GM23338 (cell line): ENCODE data around the gene SERPINB8. TPM values are rescaled to one million over a fixed set of nuclear protein-coding genes. Genes with fewer than 3 reads are reported as not detected.

Source experiments
- ATAC-seq: fragments of 200-7000 bp; cut with Tn5 transposase; 3 replicates; pipeline ENCODE4 v1.9.1; 2020
- DNase-seq: peaks from one replicate; pipeline ENCODE4 v3.0.0-alpha.2; 2015; ENCODE audit warnings: low spot score
- H2AFZ ChIP-seq: fragments of 200-600 bp; sonication (generic); 2 replicates; pipeline ENCODE4 v1.8.0; 2016; ENCODE audit warnings: antibody characterized with exemption, mild to moderate bottlenecking, moderate library complexity
- H3F3A ChIP-seq: fragments of 200-600 bp; sonication (generic); replicated peaks from 2 replicates; pipeline ENCODE4 v1.8.0; 2017; ENCODE audit warnings: antibody characterized with exemption, mixed run types, low read depth
- H3K27ac ChIP-seq: fragments of 200-600 bp; sonication (generic); 2 replicates; pipeline ENCODE4 v1.6.1; 2016; ENCODE audit warnings: low read depth
- H3K27me3 ChIP-seq: fragments of 200-600 bp; sonication (generic); 2 replicates; pipeline ENCODE4 v1.8.0; 2016; ENCODE audit warnings: mild to moderate bottlenecking, mixed run types, moderate library complexity; ENCODE audit not compliant: insufficient read depth
- H3K36me3 ChIP-seq: fragments of 200-600 bp; sonication (generic); 2 replicates; pipeline ENCODE4 v1.8.0; 2016; ENCODE audit warnings: mild to moderate bottlenecking; ENCODE audit not compliant: insufficient read depth
- H3K4me1 ChIP-seq: fragments of 200-600 bp; sonication (generic); 2 replicates; pipeline ENCODE4 v1.8.0; 2016; ENCODE audit warnings: mild to moderate bottlenecking, moderate library complexity; ENCODE audit not compliant: insufficient read depth
- H3K4me2 ChIP-seq: fragments of 200-600 bp; sonication (generic); 2 replicates; pipeline ENCODE4 v1.7.1; 2017; ENCODE audit warnings: mixed run types
- H3K4me3 ChIP-seq: fragments of 200-600 bp; sonication (generic); 2 replicates; pipeline ENCODE4 v1.6.1; 2016; ENCODE audit warnings: mixed run types
- H3K79me2 ChIP-seq: fragments of 200-600 bp; sonication (generic); replicated peaks from 2 replicates; pipeline ENCODE4 v1.8.0; 2017; ENCODE audit warnings: mild to moderate bottlenecking; ENCODE audit not compliant: insufficient read depth
- H3K9me2 ChIP-seq: fragments of 200-600 bp; sonication (generic); 2 replicates; pipeline ENCODE4 v1.8.0; 2017; ENCODE audit not compliant: insufficient read depth
- H4K20me1 ChIP-seq: fragments of 200-600 bp; sonication (generic); replicated peaks from 2 replicates; pipeline ENCODE4 v1.8.0; 2017; ENCODE audit warnings: mild to moderate bottlenecking; ENCODE audit not compliant: insufficient read depth
- H3K27ac Mint-ChIP-seq: 2 replicates; pipeline ENCODE4 v1.8.0; 2020; ENCODE audit warnings: inconsistent platforms, mild to moderate bottlenecking, moderate library complexity, mixed read lengths
- H3K27me3 Mint-ChIP-seq: 3 replicates; pipeline ENCODE4 v1.8.0; 2022; ENCODE audit warnings: low read depth, mild to moderate bottlenecking, moderate library complexity, mixed read lengths, inconsistent platforms; ENCODE audit not compliant: insufficient read depth, poor library complexity
- H3K36me3 Mint-ChIP-seq: 3 replicates; pipeline ENCODE4 v1.8.0; 2021; ENCODE audit warnings: low read depth, mild to moderate bottlenecking, inconsistent platforms, moderate library complexity, mixed read lengths
- H3K4me1 Mint-ChIP-seq: 3 replicates; pipeline ENCODE4 v1.8.0; 2020; ENCODE audit warnings: mild to moderate bottlenecking, inconsistent platforms, mixed read lengths
- H3K4me3 Mint-ChIP-seq: 3 replicates; pipeline ENCODE4 v1.8.0; 2021; ENCODE audit warnings: moderate library complexity, mild to moderate bottlenecking, inconsistent platforms, mixed read lengths
- H3K9me3 Mint-ChIP-seq: 3 replicates; pipeline ENCODE4 v1.8.0; 2020; ENCODE audit warnings: moderate library complexity, mild to moderate bottlenecking, inconsistent platforms, mixed read lengths
- CREB1 ChIP-seq: fragments of 250-450 bp; sonication (Bioruptor Pico); IDR thresholded peaks from 2 replicates; pipeline ENCODE4 v1.5.0; 2020; ENCODE audit warnings: low read depth, mild to moderate bottlenecking, moderate library complexity
- EZH2 ChIP-seq: fragments of 200-600 bp; sonication (generic); IDR thresholded peaks from one replicate; pipeline ENCODE4 v1.8.0; 2017; ENCODE audit warnings: antibody characterized with exemption, mild to moderate bottlenecking, low read depth; ENCODE audit not compliant: unreplicated experiment
- EZH2phosphoT487 ChIP-seq: fragments of 200-600 bp; sonication (generic); IDR thresholded peaks from one replicate; pipeline ENCODE4 v1.8.1; 2018; ENCODE audit warnings: antibody characterized with exemption; ENCODE audit not compliant: unreplicated experiment
- JUNB ChIP-seq: IDR thresholded peaks from one replicate; pipeline ENCODE4 v1.6.1; 2016; ENCODE audit warnings: antibody characterized with exemption; ENCODE audit not compliant: unreplicated experiment
- NANOG ChIP-seq: IDR thresholded peaks from 2 replicates; pipeline ENCODE4 v1.6.1; 2016; ENCODE audit warnings: antibody characterized with exemption, borderline replicate concordance
- POLR2AphosphoS5 ChIP-seq: IDR thresholded peaks from 2 replicates; pipeline ENCODE4 v1.6.1; 2016; ENCODE audit warnings: antibody characterized with exemption, low read depth
- STAT1 ChIP-seq: IDR thresholded peaks from one replicate; pipeline ENCODE4 v1.6.1; 2016; ENCODE audit warnings: antibody characterized with exemption; ENCODE audit not compliant: unreplicated experiment
- ZNF114 ChIP-seq: fragments of 250-450 bp; sonication (Bioruptor Pico); IDR thresholded peaks from 2 replicates; pipeline ENCODE4 v1.5.0; 2020; ENCODE audit warnings: mild to moderate bottlenecking, moderate library complexity
- ZNF331 ChIP-seq: fragments of 250-450 bp; sonication (Bioruptor Pico); IDR thresholded peaks from 2 replicates; pipeline ENCODE4 v1.5.0; 2020; ENCODE audit warnings: low read depth, mild to moderate bottlenecking, moderate library complexity
- polyA plus RNA-seq: library from polyadenylated mRNA; unstranded; fragments of >200 nt; fragmentation: Nextera tagmentation; extraction: Ambion mirVana; gene quantifications from 2 replicates; pipeline ENCODE4 v1.2.1, GENCODE V29; 2016
- total RNA-seq: library from RNA; depleted of rRNA; stranded (reverse); fragments of >200 nt; shearing (Covaris generic); gene quantifications from 2 replicates; pipeline ENCODE4 v1.2.3, GENCODE V29; 2014
- TF ChIP-seq, protein P1 (sequence below): IDR thresholded peaks from one replicate; pipeline ENCODE4 v1.6.1; 2018; ENCODE audit warnings: antibody characterized with exemption; ENCODE audit not compliant: unreplicated experiment
- TF ChIP-seq, protein P2 (sequence below): IDR thresholded peaks from 2 replicates; pipeline ENCODE4 v1.6.1; 2016; ENCODE audit warnings: antibody characterized with exemption
- TF ChIP-seq, protein P3 (sequence below): fragments of 250-450 bp; sonication (Bioruptor Pico); IDR thresholded peaks from 2 replicates; pipeline ENCODE4 v1.5.0; 2020; ENCODE audit warnings: mild to moderate bottlenecking, moderate library complexity
- TF ChIP-seq, protein P4 (sequence below), 2 experiments: fragments of 200-600 bp in 1 of 2; sonication (generic) in 1 of 2; conservative IDR thresholded peaks; 2 replicates each; pipeline versions ENCODE4 v1.5.1 to v1.6.1; 2016 to 2017; ENCODE audit warnings: antibody characterized with exemption in 2 of 2, low read depth in 2 of 2, mild to moderate bottlenecking in 2 of 2, moderate library complexity in 1 of 2

The SERPINB8 gene
- total and polyA plus RNA-seq, 2 experiments from 2014 or later, result 0.50 to 2.1 TPM

DNA sequence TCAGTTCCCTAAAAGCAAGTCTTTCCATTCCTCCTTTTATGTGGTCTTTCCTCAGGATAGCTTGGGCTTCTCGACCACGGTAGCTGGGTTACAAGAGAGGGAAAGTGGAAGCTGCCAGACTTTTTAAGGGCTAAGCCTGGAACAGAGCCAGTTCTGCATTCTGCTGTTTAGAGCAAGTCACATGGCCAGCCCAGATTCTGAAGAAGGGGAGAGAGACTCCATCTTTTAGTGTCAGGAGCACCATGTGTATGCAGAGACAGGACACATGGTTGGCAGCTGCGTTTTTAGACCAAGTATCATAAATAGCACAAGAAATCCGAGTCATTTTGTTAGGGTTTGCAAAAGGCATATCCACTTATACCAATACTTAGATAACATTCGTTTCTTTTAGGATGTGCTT lies 16.1 kb upstream of the SERPINB8 start:
- peaks cover 4% of the 10 kb centered on the region; the same call in 1 of the 2 replicates for H3K4me1 ChIP-seq
- H3K4me2 ChIP-seq, result no peak overlapping the region
- H3K27ac Mint-ChIP-seq, result no peak overlapping the region
- no peaks in the 10 kb centered on the region for H3K9me3 Mint-ChIP-seq
- no peak overlapping the region for H3K4me3 ChIP-seq
- no peaks in the 10 kb centered on the region for H3K27me3 ChIP-seq
- H3K4me1 Mint-ChIP-seq, result peaks cover 6% of the 10 kb centered on the region; the same call in 2 of the 3 replicates
- H3K36me3 Mint-ChIP-seq, result no peaks in the 10 kb centered on the region
- no peak for DNase-seq
- H3K79me2 ChIP-seq, result no peaks in the 10 kb centered on the region
- no peak overlapping the region for H2AFZ ChIP-seq
- no peak for ATAC-seq
- H3K27me3 Mint-ChIP-seq, result peaks cover 5% of the 10 kb centered on the region
- H3K36me3 ChIP-seq, result no peaks in the 10 kb centered on the region
- no peak overlapping the region for H3K27ac ChIP-seq
- 0 out of 2 replicates have a peak, but pooled peaks cover 7% of the 10 kb centered on the region for H3F3A ChIP-seq
- H3K9me2 ChIP-seq, result no peaks in the 10 kb centered on the region
- TF ChIP-seq ZNF331 (CRISPR knock-in tag) (no peak), STAT1 (no peak), POLR2AphosphoS5 (no peak), EZH2phosphoT487 (no peak), EZH2 (no peak), ZNF114 (no peak), NANOG (no peak), CREB1 (no peak), JUNB (no peak)
- TF ChIP-seq, protein P1, sequence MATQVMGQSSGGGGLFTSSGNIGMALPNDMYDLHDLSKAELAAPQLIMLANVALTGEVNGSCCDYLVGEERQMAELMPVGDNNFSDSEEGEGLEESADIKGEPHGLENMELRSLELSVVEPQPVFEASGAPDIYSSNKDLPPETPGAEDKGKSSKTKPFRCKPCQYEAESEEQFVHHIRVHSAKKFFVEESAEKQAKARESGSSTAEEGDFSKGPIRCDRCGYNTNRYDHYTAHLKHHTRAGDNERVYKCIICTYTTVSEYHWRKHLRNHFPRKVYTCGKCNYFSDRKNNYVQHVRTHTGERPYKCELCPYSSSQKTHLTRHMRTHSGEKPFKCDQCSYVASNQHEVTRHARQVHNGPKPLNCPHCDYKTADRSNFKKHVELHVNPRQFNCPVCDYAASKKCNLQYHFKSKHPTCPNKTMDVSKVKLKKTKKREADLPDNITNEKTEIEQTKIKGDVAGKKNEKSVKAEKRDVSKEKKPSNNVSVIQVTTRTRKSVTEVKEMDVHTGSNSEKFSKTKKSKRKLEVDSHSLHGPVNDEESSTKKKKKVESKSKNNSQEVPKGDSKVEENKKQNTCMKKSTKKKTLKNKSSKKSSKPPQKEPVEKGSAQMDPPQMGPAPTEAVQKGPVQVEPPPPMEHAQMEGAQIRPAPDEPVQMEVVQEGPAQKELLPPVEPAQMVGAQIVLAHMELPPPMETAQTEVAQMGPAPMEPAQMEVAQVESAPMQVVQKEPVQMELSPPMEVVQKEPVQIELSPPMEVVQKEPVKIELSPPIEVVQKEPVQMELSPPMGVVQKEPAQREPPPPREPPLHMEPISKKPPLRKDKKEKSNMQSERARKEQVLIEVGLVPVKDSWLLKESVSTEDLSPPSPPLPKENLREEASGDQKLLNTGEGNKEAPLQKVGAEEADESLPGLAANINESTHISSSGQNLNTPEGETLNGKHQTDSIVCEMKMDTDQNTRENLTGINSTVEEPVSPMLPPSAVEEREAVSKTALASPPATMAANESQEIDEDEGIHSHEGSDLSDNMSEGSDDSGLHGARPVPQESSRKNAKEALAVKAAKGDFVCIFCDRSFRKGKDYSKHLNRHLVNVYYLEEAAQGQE, result no peak
- TF ChIP-seq, protein P2, sequence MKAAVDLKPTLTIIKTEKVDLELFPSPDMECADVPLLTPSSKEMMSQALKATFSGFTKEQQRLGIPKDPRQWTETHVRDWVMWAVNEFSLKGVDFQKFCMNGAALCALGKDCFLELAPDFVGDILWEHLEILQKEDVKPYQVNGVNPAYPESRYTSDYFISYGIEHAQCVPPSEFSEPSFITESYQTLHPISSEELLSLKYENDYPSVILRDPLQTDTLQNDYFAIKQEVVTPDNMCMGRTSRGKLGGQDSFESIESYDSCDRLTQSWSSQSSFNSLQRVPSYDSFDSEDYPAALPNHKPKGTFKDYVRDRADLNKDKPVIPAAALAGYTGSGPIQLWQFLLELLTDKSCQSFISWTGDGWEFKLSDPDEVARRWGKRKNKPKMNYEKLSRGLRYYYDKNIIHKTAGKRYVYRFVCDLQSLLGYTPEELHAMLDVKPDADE, result no peak
- TF ChIP-seq, protein P3, sequence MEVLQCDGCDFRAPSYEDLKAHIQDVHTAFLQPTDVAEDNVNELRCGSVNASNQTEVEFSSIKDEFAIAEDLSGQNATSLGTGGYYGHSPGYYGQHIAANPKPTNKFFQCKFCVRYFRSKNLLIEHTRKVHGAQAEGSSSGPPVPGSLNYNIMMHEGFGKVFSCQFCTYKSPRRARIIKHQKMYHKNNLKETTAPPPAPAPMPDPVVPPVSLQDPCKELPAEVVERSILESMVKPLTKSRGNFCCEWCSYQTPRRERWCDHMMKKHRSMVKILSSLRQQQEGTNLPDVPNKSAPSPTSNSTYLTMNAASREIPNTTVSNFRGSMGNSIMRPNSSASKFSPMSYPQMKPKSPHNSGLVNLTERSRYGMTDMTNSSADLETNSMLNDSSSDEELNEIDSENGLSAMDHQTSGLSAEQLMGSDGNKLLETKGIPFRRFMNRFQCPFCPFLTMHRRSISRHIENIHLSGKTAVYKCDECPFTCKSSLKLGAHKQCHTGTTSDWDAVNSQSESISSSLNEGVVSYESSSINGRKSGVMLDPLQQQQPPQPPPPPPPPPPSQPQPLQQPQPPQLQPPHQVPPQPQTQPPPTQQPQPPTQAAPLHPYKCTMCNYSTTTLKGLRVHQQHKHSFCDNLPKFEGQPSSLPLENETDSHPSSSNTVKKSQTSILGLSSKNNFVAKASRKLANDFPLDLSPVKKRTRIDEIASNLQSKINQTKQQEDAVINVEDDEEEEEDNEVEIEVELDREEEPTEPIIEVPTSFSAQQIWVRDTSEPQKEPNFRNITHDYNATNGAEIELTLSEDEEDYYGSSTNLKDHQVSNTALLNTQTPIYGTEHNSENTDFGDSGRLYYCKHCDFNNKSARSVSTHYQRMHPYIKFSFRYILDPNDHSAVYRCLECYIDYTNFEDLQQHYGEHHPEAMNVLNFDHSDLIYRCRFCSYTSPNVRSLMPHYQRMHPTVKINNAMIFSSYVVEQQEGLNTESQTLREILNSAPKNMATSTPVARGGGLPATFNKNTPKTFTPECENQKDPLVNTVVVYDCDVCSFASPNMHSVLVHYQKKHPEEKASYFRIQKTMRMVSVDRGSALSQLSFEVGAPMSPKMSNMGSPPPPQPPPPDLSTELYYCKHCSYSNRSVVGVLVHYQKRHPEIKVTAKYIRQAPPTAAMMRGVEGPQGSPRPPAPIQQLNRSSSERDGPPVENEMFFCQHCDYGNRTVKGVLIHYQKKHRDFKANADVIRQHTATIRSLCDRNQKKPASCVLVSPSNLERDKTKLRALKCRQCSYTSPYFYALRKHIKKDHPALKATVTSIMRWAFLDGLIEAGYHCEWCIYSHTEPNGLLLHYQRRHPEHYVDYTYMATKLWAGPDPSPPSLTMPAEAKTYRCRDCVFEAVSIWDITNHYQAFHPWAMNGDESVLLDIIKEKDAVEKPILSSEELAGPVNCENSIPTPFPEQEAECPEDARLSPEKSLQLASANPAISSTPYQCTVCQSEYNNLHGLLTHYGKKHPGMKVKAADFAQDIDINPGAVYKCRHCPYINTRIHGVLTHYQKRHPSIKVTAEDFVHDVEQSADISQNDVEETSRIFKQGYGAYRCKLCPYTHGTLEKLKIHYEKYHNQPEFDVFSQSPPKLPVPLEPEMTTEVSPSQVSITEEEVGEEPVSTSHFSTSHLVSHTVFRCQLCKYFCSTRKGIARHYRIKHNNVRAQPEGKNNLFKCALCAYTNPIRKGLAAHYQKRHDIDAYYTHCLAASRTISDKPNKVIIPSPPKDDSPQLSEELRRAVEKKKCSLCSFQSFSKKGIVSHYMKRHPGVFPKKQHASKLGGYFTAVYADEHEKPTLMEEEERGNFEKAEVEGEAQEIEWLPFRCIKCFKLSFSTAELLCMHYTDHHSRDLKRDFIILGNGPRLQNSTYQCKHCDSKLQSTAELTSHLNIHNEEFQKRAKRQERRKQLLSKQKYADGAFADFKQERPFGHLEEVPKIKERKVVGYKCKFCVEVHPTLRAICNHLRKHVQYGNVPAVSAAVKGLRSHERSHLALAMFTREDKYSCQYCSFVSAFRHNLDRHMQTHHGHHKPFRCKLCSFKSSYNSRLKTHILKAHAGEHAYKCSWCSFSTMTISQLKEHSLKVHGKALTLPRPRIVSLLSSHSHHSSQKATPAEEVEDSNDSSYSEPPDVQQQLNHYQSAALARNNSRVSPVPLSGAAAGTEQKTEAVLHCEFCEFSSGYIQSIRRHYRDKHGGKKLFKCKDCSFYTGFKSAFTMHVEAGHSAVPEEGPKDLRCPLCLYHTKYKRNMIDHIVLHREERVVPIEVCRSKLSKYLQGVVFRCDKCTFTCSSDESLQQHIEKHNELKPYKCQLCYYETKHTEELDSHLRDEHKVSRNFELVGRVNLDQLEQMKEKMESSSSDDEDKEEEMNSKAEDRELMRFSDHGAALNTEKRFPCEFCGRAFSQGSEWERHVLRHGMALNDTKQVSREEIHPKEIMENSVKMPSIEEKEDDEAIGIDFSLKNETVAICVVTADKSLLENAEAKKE (CRISPR knock-in tag), result no peak
- TF ChIP-seq, protein P4, sequence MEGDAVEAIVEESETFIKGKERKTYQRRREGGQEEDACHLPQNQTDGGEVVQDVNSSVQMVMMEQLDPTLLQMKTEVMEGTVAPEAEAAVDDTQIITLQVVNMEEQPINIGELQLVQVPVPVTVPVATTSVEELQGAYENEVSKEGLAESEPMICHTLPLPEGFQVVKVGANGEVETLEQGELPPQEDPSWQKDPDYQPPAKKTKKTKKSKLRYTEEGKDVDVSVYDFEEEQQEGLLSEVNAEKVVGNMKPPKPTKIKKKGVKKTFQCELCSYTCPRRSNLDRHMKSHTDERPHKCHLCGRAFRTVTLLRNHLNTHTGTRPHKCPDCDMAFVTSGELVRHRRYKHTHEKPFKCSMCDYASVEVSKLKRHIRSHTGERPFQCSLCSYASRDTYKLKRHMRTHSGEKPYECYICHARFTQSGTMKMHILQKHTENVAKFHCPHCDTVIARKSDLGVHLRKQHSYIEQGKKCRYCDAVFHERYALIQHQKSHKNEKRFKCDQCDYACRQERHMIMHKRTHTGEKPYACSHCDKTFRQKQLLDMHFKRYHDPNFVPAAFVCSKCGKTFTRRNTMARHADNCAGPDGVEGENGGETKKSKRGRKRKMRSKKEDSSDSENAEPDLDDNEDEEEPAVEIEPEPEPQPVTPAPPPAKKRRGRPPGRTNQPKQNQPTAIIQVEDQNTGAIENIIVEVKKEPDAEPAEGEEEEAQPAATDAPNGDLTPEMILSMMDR (conservative IDR thresholded peaks at IDR 0.05; ENCODE audit: low read depth in 2 of 2), result no peak
- no peaks in the 10 kb centered on the region for H4K20me1 ChIP-seq
- no peak overlapping the region for H3K4me3 Mint-ChIP-seq
